Lower leg skin (tissue), 3 donors: ENCODE data around the gene RAB13.

Source experiments
- POLR2A ChIP-seq, 2 donors: fragments of 450-650 bp; IDR thresholded peaks; one replicate each; pipeline ENCODE4 v1.6.1; 2016 to 2017; ENCODE audit warnings: antibody characterized with exemption in 2 of 2, mild to moderate bottlenecking in 1 of 2, moderate library complexity in 1 of 2
- TF ChIP-seq, protein P1 (sequence below), 3 donors: fragments of 450-650 bp; IDR thresholded peaks; one replicate each; pipeline ENCODE4 v1.5.1; 2016; ENCODE audit warnings: antibody characterized with exemption in 3 of 3, mild to moderate bottlenecking in 3 of 3, moderate library complexity in 2 of 3

DNA sequence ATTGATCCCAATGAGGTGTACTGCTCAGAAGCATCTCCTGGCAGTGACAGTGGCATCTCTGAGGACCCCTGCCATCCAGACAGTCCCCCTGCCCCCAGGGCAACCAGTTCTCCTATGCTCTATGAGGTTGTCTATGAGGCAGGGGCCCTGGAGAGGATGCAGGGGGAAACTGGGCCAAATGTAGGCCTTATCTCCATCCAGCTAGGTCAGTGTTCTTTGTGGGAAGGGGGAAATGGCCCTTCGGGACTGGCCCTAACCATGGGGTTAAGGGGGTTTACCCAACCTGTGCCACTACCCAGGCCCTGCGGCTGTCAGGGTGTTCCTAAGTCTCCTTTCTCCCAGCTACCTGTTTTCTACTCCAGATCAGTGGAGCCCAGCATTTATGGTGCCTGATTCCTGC, 17.2 kb downstream of the RAB13 start:
- TF ChIP-seq, protein P1, sequence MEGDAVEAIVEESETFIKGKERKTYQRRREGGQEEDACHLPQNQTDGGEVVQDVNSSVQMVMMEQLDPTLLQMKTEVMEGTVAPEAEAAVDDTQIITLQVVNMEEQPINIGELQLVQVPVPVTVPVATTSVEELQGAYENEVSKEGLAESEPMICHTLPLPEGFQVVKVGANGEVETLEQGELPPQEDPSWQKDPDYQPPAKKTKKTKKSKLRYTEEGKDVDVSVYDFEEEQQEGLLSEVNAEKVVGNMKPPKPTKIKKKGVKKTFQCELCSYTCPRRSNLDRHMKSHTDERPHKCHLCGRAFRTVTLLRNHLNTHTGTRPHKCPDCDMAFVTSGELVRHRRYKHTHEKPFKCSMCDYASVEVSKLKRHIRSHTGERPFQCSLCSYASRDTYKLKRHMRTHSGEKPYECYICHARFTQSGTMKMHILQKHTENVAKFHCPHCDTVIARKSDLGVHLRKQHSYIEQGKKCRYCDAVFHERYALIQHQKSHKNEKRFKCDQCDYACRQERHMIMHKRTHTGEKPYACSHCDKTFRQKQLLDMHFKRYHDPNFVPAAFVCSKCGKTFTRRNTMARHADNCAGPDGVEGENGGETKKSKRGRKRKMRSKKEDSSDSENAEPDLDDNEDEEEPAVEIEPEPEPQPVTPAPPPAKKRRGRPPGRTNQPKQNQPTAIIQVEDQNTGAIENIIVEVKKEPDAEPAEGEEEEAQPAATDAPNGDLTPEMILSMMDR (IDR thresholded peaks at IDR 0.05) = no peak
- no peak for TF ChIP-seq POLR2A (IDR thresholded peaks at IDR 0.05)
